HG03108 (cell line): ENCODE data around the gene DTHD1.

ENCODE experiments used
- ATAC-seq: cut with Tn5 transposase; IDR thresholded peaks from one replicate; pipeline ENCODE4 v1.9.1; 2021; ENCODE audit warnings: moderate library complexity; ENCODE audit not compliant: unreplicated experiment

The DTHD1 gene

GRCh38 chr4:36338973-36339372, 57.6 kb downstream of the DTHD1 start:
- ATAC-seq, result no peak

- ATAC-seq, result no peak
Measured at GRCh38 chr4:36341936-36342335, 60.5 kb downstream of the DTHD1 start.

- no peak for ATAC-seq
Measured at GRCh38 chr4:36343501-36344175, 62.2 kb downstream of the DTHD1 start.

- peak; percentile 93 for ATAC-seq
Measured at GRCh38 chr4:36348403-36348938, 67.1 kb downstream of the DTHD1 start.

GRCh38 chr4:36349938-36350549, 68.6 kb downstream of the DTHD1 start:
- no peak for ATAC-seq

- peak; percentile 41 for ATAC-seq
Measured at GRCh38 chr4:36351082-36351666, 69.8 kb downstream of the DTHD1 start.

GRCh38 chr4:36353998-36354397, 72.6 kb downstream of the DTHD1 start:
- no peak for ATAC-seq

- no peak for ATAC-seq
Measured at GRCh38 chr4:36358173-36358572, 76.8 kb downstream of the DTHD1 start.

- no peak for ATAC-seq
Measured at GRCh38 chr4:36360755-36361154, 79.3 kb downstream of the DTHD1 start.

GRCh38 chr4:36363024-36363423, 81.6 kb downstream of the DTHD1 start:
- ATAC-seq, result no peak

GRCh38 chr4:36374836-36375511, 93.6 kb downstream of the DTHD1 start:
- ATAC-seq, result no peak

- peak; percentile 80 for ATAC-seq
Measured at GRCh38 chr4:36385951-36386571, 104.6 kb downstream of the DTHD1 start.

- ATAC-seq, result no peak
Measured at GRCh38 chr4:36386691-36387090, 105.3 kb downstream of the DTHD1 start.

- ATAC-seq, result no peak
Measured at GRCh38 chr4:36388710-36389109, 107.3 kb downstream of the DTHD1 start.

- no peak for ATAC-seq
Measured at GRCh38 chr4:36391411-36391810, 110.0 kb downstream of the DTHD1 start.

GRCh38 chr4:36392024-36392423, 110.6 kb downstream of the DTHD1 start:
- ATAC-seq, result no peak

- no peak for ATAC-seq
Measured at GRCh38 chr4:36392916-36393315, 111.5 kb downstream of the DTHD1 start.
